Stimulated activated CD4-positive, alpha-beta T cell treated with anti-CD3 and anti-CD28 coated beads, TNF-alpha, amount 100 ng/mL, for 4 hours (primary cell): Measurements from ENCODE around the gene MOGAT3.

Experiments used
- DNase-seq, 3 experiments: peaks; one replicate each; pipeline ENCODE4 v3.0.0-alpha.2; 2020; ENCODE audit warnings: low read depth in 3 of 3

The MOGAT3 gene

DNA sequence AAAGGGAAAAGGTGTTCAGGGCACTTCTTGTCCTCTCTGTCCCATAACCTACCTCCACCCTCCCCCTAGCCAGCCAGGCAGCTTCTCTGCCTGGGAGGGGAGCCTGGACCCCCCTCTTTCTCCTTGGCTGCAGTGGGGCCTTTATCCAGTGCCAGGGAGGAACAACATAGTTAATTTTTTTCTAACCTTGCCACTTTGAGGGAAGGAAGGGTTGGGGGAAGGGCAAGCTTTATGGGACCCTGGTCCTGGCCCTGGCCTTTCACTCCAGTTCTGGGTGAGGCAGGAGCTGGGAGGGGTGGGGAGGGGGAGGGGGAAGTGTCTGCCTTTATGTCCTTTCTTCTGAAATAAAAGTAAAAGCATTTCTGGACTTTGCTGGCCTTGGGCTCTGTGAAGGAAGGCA lies 39.9 kb downstream of the MOGAT3 start:
- no peak for DNase-seq

DNA sequence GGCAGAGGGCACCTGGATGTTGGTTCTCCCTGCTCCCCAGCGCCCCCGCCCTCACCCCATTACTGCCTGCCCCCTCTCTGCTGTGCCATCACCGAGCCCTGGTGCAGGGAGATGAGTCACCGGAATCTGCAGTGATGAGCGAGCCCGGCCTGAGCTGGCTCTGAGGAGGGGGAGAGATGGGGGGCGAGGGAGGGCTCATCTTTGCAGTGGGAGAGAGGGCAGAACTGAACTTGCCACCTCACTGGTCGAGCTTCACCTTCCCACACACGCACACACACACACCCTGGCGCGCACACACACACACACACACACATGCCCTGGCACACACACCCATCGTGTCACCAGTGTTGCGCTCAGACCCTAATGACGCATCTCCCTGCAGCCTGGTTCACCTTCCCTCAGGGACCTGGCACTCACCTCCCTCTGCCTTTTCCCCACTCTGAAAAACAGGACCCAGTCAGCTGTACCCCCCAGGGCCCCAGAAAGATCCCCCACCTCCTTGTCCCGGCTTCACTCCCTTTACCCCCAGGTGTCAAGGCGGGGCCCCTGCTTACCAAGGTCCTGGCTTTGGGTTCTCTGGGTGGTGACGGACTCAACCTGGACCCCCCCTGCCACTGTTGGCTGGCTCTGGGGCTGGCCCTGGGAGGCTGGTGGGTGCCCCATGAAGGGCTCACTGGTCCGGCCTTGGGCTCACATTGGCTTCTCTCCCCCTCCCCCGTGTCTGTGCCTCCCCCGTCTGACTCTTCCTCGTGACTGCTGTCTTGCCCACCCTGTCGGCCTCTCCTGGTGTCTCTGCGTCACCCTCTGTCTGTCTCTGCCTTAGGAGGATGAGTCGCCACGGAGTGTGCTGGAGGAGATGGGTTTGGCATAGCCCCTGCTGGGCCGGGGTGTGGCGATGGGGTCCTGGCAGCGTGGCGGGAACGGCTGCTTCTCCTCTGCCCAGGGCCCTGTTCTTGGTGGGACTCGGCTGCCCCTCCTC lies 40.9 kb downstream of the MOGAT3 start:
- no peak for DNase-seq

DNA sequence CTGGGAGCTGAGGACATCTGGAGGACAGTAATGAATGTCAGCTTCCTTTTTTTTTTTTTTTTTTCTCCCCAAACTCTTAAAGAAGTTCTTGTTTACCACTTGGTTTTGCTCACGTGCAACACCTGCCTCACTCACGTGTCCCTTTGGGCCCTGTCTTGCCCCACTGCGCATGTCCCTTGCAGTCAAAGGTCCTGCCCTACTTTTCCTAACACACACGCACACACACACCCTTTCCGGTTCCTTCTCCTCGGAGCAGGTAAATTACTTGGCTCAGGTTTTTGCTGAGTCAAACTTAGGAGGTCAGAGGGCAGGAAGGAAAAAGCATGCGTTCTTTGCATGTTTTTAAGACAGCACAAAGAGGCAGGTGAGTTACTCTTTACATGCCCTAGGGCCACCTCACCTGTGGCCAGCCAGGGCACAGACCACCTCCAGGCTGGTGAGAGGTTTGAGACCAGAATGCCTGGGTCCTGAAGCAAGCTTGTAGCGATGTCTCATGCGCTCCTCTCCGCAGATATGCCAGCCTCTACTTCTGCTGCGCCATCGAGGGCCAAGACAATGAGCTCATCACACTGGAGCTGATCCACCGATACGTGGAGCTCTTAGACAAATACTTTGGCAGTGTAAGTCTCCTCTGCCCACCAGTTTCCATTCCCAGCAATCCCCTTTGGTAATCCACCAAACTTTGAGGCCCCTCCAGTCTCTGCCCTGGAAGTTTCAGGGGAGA lies 43.8 kb downstream of the MOGAT3 start:
- DNase-seq, result no peak

DNA sequence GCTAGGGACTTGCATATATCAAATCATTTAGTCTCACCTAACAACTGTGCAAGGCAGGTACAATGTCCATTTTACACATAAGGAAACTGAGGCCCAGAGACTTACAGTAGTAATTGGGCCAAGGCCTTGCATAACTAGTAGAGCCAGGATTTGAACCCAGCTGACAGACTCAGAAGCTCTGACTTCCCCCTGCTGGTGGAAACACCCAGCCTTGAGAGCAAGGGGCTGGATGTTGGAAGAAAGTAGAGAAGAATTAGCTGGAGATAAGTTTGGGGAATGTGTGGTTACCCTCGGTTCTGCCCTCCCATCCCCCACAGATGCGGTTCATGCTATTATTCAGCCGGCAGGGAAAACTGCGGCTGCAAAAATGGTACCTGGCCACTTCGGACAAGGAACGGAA lies 44.6 kb downstream of the MOGAT3 start:
- DNase-seq, result no peak

DNA sequence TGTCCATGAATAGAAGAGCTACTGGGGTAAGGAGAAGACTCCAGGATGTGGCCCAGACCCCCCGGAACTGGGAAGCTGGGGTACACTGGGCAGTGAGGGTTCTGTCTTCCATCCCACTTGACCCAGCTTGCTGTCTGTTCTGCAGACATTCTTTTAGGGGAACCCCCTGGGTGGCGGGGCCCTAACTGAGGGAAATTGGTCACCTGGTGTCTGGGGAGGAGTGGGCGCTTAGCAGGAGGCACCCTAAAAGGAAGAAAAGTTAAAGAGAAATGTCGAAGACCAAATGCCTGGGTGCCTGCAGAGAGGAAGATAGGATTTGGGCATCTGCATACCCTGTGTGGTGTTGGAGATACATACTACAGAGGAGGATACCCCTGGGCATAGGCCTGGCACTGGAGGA lies 45.5 kb downstream of the MOGAT3 start:
- no peak for DNase-seq

DNA sequence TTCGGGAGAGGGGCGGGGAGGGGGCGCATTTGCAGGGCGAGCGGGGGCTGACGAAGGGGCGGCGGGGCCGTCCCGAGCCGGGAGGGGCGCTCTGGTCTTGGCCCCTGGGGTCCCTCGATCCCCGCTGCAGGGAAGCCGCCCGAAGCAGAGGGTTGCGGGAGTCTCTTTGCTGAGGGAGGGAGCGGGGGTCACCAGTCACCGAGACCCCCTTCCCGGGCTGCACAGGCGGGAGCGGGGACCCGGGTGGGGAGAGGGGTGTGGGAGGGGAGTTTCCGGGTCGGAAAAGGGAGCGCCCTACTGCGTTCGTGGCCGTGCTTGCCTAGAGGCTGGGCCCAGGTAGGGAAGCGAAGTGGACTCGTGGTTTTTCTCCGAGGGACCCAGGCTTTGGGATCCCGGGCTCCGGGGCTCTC lies 46.1 kb downstream of the MOGAT3 start:
- no peak for DNase-seq

DNA sequence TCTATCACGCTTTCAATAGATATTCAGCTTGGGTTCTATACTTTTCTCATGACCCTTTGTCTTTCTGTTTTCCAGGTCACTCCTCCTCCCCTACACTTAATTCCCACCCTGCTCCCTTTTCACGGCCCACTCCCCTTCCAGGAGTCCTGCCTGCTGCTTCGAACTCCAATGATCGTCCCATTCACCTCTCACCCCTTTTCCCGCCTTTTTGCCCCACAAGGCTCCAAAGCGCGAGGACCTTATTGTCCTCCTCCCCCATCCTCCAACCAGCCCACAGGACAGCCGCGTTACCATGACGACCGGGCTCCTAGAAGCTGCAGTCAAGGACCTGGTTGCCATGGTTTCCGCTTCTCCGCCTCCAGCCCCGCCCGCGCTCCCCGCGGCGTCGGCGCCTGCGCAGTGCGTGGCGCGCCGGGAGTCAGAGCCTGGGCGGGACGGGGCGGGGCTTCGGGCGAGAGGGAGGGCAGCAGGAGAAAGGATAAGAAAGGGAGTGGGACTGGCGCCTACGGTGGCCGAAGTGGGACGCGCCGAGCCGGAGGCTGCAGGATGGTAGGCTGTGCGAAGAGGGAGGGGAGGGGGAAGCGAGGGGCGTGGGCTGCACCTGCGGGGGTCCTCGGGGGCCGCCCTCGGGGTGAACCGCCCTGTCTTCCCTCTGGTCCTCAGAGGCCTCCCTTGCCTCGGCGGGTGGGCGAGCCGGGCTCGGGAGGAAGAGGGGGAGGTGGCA lies 46.7 kb downstream of the MOGAT3 start, which contains the start of gene AP1S1:
Gene AP1S1, plus strand, starts transcription at position 508 of the 724 bp plus-strand sequence. Its CDS starts 39 bp downstream, at position 547.
- peak; percentile 87 to 90 (median 88) for DNase-seq

DNA sequence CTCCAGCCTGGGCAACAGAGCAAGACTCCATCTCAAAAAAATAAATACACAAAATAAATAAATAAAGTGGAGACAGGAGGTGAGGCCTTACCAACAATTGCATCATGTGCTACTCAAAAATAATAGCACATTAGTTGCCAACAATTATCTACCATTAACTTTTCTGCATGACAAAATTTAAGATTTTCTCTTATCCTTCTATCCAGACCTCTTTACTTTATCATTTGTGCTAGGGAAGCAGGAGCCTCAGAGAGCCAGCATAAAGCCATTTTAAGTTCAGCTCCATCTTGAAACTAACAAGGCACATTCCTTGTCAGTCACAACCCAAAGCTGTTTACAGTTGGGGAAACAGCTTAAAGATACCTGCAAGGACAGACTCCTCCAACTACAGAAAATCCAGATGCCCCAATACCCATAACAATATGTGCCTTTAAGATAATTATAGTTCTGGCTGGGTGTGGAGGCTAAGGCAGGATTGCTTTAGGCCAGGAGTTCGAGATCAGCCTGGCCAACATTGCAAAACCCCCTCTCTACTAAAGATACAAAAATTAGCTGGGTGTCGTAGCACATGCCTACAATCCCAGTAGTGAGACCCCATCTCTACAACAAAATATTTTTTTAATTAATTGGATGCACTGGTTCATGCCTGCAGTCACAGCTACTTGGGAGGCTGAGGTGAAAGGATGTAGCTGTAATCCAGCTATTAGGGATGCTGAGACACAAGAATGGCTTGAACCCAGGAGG lies 48.8 kb downstream of the MOGAT3 start:
- DNase-seq, result no peak
